ENCODE data around the gene P3H3.
"Not testable (repeated sequence)": the region's sequence is repeated elsewhere in the genome, so short reads cannot be mapped to it uniquely, and the experiment has no call there.

DNA sequence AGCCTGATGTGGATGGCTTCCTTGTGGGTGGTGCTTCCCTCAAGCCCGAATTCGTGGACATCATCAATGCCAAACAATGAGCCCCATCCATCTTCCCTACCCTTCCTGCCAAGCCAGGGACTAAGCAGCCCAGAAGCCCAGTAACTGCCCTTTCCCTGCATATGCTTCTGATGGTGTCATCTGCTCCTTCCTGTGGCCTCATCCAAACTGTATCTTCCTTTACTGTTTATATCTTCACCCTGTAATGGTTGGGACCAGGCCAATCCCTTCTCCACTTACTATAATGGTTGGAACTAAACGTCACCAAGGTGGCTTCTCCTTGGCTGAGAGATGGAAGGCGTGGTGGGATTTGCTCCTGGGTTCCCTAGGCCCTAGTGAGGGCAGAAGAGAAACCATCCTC, 42.1 kb downstream of the P3H3 start:
- not testable (repeated sequence) for TF ChIP-seq POLR2A (IDR thresholded peaks at IDR 0.05; ENCODE audit: low read length); GATA1 (IDR thresholded peaks at IDR 0.05; ENCODE audit: low read depth, low read length)
